Activated CD8-positive, alpha-beta memory T cell treated with anti-CD3 and anti-CD28 coated beads, Interleukin-2, amount 50 U/mL, for 24 hours (primary cell): ENCODE data around the gene PRKG2.

ENCODE experiments used
- DNase-seq: peaks from one replicate; pipeline ENCODE4 v3.0.0-alpha.2; 2020; ENCODE audit errors: extremely low read depth

PRKG2 gene

DNA sequence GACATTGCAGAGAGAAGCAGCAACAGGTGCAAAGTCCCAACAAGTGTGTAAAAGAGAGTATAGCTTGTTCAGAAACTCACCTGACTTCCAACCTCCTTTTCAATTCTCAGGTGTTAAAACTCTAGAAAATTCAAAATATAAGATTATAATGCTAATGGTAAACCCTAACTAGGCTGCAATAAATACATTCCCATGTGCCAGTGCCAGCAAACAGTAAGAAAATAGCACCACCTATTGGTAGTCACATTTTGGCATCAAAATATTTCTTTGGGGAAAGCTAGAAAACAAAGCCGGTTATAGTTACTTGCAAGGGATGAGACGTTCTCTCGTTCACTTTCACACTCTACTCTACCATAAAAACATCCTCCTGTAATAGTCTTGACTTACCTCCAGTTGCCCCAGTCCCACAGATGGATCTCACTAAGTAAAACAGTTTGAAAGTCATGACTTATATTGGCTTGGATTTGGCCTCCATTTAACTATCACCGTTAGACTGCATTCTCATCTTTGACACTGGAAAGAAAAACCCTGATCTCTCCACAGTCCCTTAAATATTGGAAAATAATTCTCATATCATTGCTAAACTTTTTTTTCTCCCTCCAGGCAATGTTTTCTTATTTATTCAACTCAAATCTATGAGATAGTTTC, 174.9 kb downstream of the PRKG2 start:
- DNase-seq, result no peak

DNA sequence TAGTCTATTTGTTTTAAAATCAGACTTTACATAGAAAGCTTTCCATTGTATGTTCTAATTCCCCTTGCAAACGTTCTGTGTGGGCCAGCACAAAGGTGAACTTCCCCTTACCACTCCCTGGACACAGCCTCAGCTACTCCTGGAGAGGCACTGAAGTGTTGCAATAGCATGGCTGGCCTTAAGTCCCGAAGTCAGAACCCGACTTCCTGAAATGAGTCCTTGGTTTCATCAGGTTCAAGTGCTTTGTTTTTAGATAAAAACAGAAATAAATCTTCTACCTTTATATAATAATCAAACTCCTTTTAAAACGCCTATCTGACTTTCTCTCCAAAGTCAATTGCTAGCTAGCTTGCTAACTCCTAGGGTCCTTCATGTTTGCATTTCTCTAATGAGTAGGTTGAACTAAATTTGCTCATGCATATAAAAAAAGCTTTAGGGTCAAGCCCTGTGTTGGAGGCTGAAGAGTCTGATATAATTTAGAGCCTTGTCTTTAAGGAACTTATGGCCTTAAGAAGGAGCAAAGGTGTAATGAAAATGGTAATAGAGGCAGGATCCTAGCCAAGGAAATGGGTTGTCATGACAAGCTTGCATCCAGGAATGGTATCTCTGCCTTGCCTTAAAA, 175.6 kb downstream of the PRKG2 start:
- no peak for DNase-seq

DNA sequence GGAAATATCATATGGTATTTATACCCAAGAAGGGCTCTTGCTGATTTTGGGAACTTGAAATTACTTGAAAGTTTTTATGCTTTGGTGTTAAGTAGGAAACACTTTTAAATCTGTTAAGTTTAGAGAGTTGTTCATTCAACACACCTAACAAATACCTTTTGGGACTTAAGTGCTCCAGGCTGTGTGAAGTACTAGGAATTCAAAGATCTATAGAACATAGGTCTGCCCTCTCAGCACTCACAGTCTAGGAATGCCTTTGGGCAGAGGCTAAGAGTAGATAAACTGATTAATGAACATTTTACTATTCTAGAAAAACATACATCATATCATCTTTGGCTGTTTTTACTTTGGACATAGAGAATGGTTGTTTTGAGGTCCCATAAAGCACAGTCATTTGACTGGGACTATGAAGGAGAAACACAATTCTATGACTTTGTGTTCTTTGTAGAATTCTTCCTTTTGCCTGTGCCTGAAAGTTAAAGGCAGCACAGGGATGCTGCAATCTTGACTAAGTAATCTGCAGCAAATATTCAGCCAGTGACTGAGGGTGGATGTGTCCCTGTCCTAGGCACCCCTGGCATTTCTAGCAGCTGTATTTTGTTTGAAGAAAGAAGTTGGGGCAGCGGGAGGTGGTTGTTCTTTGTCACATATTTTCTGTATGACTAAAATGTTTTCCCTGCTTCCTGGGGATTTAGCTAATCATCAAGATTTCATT, 176.2 kb downstream of the PRKG2 start:
- DNase-seq, result no peak
